Endothelial cell of umbilical vein (primary cell): ENCODE measurements around the gene FXYD3. TPM values are rescaled to one million over a fixed set of nuclear protein-coding genes. Genes with fewer than 3 reads are reported as not detected.

Experiments used
- BruUV-seq: library from RNA; stranded (reverse); fragments of 400-500 nt; replicated peaks from 2 replicates; lab custom pipeline; 2021; lab: Mats Ljungman, UMichigan
- CTCF ChIA-PET: fragments of 300-600, 350-600 bp; sonication (Branson Sonifier 250); formaldehyde crosslinking; loops from one replicate; lab custom pipeline; 2021; ENCODE audit warnings: antibody characterized with exemption, inconsistent platforms; lab: Charles Lee
- POLR2A ChIA-PET: fragments of 300-600, 350-600 bp; sonication (Branson Sonifier 250); formaldehyde crosslinking; loops from one replicate; lab custom pipeline; 2021; ENCODE audit warnings: antibody characterized with exemption, inconsistent platforms; lab: Charles Lee
- DNase-seq: peaks from one replicate; pipeline ENCODE4 v3.0.0-alpha.2; 2011; ENCODE audit warnings: low read depth, low spot score
- FAIRE-seq: peaks from 2 replicates; lab custom pipeline; 2011; peaks lifted over from hg19 to GRCh38; lab: Jason Lieb, UNC
- H2AFZ ChIP-seq: 2 replicates; pipeline ENCODE4 v1.6.0; 2012; ENCODE audit warnings: low read depth, low read length, control low read depth, inconsistent platforms
- H3K27ac ChIP-seq: 2 replicates; pipeline ENCODE4 v1.5.1; 2011; ENCODE audit warnings: low read depth, mild to moderate bottlenecking, control low read depth, low read length, moderate library complexity; ENCODE audit not compliant: insufficient read depth
- H3K27me3 ChIP-seq, 2 experiments: 2 replicates each; pipeline versions ENCODE4 v1.6.0 to v1.6.1; 2011; ENCODE audit warnings: low read length in 2 of 2, mixed read lengths in 1 of 2; ENCODE audit not compliant: control insufficient read depth in 2 of 2, insufficient read depth in 2 of 2
- H3K36me3 ChIP-seq, 2 experiments: 2 replicates in 1 of 2; 3 replicates in 1 of 2; pipeline ENCODE4 v1.5.1; 2011; ENCODE audit warnings: low read length in 2 of 2, mild to moderate bottlenecking in 1 of 2, moderate library complexity in 1 of 2; ENCODE audit not compliant: control insufficient read depth in 2 of 2, insufficient read depth in 2 of 2; ENCODE audit errors: extremely low read depth in 1 of 2
- H3K4me1 ChIP-seq: 3 replicates; pipeline ENCODE4 v1.5.1; 2011; ENCODE audit warnings: mild to moderate bottlenecking, low read length; ENCODE audit not compliant: control insufficient read depth, insufficient read depth; ENCODE audit errors: extremely low read depth
- H3K4me2 ChIP-seq: 2 replicates; pipeline ENCODE4 v1.6.1; 2011; ENCODE audit warnings: low read length, control low read depth, mixed read lengths; ENCODE audit not compliant: insufficient read depth
- H3K4me3 ChIP-seq, 3 experiments: fragments of 200-600 bp in 1 of 3; sonication (generic), shearing (Covaris generic) in 1 of 3; replicated peaks in 1 of 3; 2 replicates each; pipeline ENCODE4 v1.5.1; 2011 to 2016; ENCODE audit warnings: control low read depth in 3 of 3, low read length in 3 of 3, mild to moderate bottlenecking in 2 of 3, inconsistent platforms in 1 of 3, low read depth in 1 of 3, moderate library complexity in 1 of 3; ENCODE audit not compliant: insufficient read depth in 1 of 3
- H3K79me2 ChIP-seq: 2 replicates; pipeline ENCODE4 v1.6.0; 2012; ENCODE audit warnings: low read length, inconsistent platforms; ENCODE audit not compliant: control insufficient read depth, insufficient read depth
- H3K9ac ChIP-seq: replicated peaks from 2 replicates; pipeline ENCODE3; 2011; ENCODE audit warnings: low read length, control low read depth; ENCODE audit not compliant: insufficient read depth; ENCODE audit errors: extremely low read depth
- H3K9me1 ChIP-seq: replicated peaks from 3 replicates; pipeline ENCODE4 v1.6.0; 2011; ENCODE audit warnings: mild to moderate bottlenecking, low read length; ENCODE audit not compliant: control insufficient read depth, insufficient read depth; ENCODE audit errors: extremely low read depth
- H3K9me3 ChIP-seq: replicated peaks from 2 replicates; pipeline ENCODE4 v1.5.1; 2012; ENCODE audit warnings: low read length, inconsistent platforms; ENCODE audit not compliant: control insufficient read depth, insufficient read depth
- H4K20me1 ChIP-seq: replicated peaks from 2 replicates; pipeline ENCODE3; 2011; ENCODE audit warnings: mild to moderate bottlenecking, low read length; ENCODE audit not compliant: control insufficient read depth, insufficient read depth; ENCODE audit errors: extremely low read depth
- CTCF ChIP-seq, 2 donors: IDR thresholded peaks; 1 replicate in 1 of 2; 2 replicates in 1 of 2; pipeline ENCODE4 v1.5.1; 2011; ENCODE audit warnings: low read length in 2 of 2, mild to moderate bottlenecking in 2 of 2, moderate library complexity in 2 of 2, control low read depth in 1 of 2, inconsistent platforms in 1 of 2, low read depth in 1 of 2; ENCODE audit not compliant: insufficient read depth in 1 of 2; ENCODE audit errors: extremely low read depth in 1 of 2
- EZH2 ChIP-seq: IDR thresholded peaks from 2 replicates; pipeline ENCODE4 v1.6.1; 2012; ENCODE audit warnings: borderline replicate concordance, low read depth, mild to moderate bottlenecking, moderate library complexity, low read length, inconsistent platforms; ENCODE audit not compliant: severe bottlenecking
- FOS ChIP-seq: IDR thresholded peaks from 2 replicates; pipeline ENCODE4 v1.6.1; 2011; ENCODE audit warnings: mild to moderate bottlenecking, low read length, moderate library complexity, borderline replicate concordance; ENCODE audit not compliant: insufficient read depth
- GATA2 ChIP-seq: IDR thresholded peaks from 2 replicates; pipeline ENCODE4 v1.7.0; 2011; ENCODE audit warnings: low read depth, mild to moderate bottlenecking, moderate library complexity, mixed read lengths, low read length; ENCODE audit not compliant: insufficient read length, insufficient read depth
- JUN ChIP-seq: IDR thresholded peaks from 2 replicates; pipeline ENCODE4 v1.6.1; 2011; ENCODE audit warnings: borderline replicate concordance, low read depth; ENCODE audit not compliant: insufficient read length, insufficient read depth
- MAX ChIP-seq: IDR thresholded peaks from 2 replicates; pipeline ENCODE4 v1.6.1; 2011; ENCODE audit not compliant: insufficient read depth, insufficient read length
- MYC ChIP-seq: IDR thresholded peaks from one replicate; pipeline ENCODE4 v1.6.1; 2011; ENCODE audit warnings: mild to moderate bottlenecking, low read depth, low read length
- POLR2A ChIP-seq: IDR thresholded peaks from 2 replicates; pipeline ENCODE4 v1.6.1; 2012; ENCODE audit warnings: low read depth, mild to moderate bottlenecking, control low read depth, low read length
- POLR2AphosphoS5 ChIP-seq: IDR thresholded peaks from 2 replicates; pipeline ENCODE4 v1.6.1; 2012; ENCODE audit warnings: low read depth, mild to moderate bottlenecking, control low read depth, low read length, moderate library complexity; ENCODE audit not compliant: insufficient read depth
- dilution Hi-C: fragments of 300-500 bp; cut with MboI; formaldehyde crosslinking; loops from one replicate; pipeline ENCODE4 v1.15.0; 2019; ENCODE audit warnings: low sequenced_read_pairs; ENCODE audit not compliant: extremely low pct_ligation_motif_present
- intact Hi-C: fragments of 100-400 bp; cut with micrococcal nuclease; formaldehyde crosslinking; loops from one replicate; pipeline ENCODE4 v1.10.0; 2022
- polyA plus RNA-seq, 4 experiments: library from polyadenylated mRNA; depleted of rRNA in 3 of 4; stranded (reverse) in 3 of 4; unstranded in 1 of 4; fragments of >200 nt; gene quantifications; 2 replicates each; pipeline versions ENCODE4 v1.2.1 to v1.2.3, GENCODE V29; 2011 to 2012; ENCODE audit warnings: missing spikeins in 1 of 4
- total RNA-seq: library from RNA; stranded (reverse); gene quantifications from 2 replicates; pipeline ENCODE4 v1.2.3, GENCODE V29; 2021

Gene FXYD3
- total and polyA plus RNA-seq, 2 donors (not counting 3 experiments of a cell fraction or from before 2014, with no cell fraction given) = not detected

- Histone ChIP-seq H3K9me1 (no peaks in the 10 kb centered on the region), H3K9ac (no peak overlapping the region), H3K27ac (no peak overlapping the region), H3K4me1 (no peaks in the 10 kb centered on the region), H3K4me3 (no peak overlapping the region), H4K20me1 (no peaks in the 10 kb centered on the region), H3K79me2 (no peaks in the 10 kb centered on the region), H2AFZ (no peak overlapping the region), H3K9me3 (no peaks in the 10 kb centered on the region), H3K36me3 (no peaks in the 10 kb centered on the region), H3K27me3 (no peaks in the 10 kb centered on the region), H3K4me2 (no peak overlapping the region)
- TF ChIP-seq CTCF (IDR thresholded peaks at IDR 0.05; ENCODE audit: extremely low read depth in 1 of 2, insufficient read depth in 1 of 2, low read depth in 1 of 2, low read length in 2 of 2) (no peak), MAX (no peak), POLR2A (no peak), EZH2 (no peak), POLR2AphosphoS5 (no peak), FOS (no peak), GATA2 (no peak), JUN (no peak), MYC (no peak)
- ChIA-PET CTCF (interaction anchor here (1.4 kb wide), 1 partner anchor 11 kb away, joined by 6 read pairs; no protein-coding TSS in a partner anchor), POLR2A (no interaction called here)
- no peak for FAIRE-seq
- dilution Hi-C loops (no loop called here), intact Hi-C loops (no loop called here)
- no TSS peak for BruUV-seq
- DNase-seq = no peak
These were observed 38.0 kb upstream of the FXYD3 start for GRCh38 chr19:35077411-35078223.
